GM21619 (cell line): Measurements from ENCODE around the gene SCAANT1.
A peak's percentile ranks its signal among the peaks of the same experiment; 100 is the strongest.

ENCODE experiments used
- ATAC-seq: cut with Tn5 transposase; IDR thresholded peaks from one replicate; pipeline ENCODE4 v1.9.1; 2021; ENCODE audit not compliant: unreplicated experiment

The SCAANT1 gene

DNA sequence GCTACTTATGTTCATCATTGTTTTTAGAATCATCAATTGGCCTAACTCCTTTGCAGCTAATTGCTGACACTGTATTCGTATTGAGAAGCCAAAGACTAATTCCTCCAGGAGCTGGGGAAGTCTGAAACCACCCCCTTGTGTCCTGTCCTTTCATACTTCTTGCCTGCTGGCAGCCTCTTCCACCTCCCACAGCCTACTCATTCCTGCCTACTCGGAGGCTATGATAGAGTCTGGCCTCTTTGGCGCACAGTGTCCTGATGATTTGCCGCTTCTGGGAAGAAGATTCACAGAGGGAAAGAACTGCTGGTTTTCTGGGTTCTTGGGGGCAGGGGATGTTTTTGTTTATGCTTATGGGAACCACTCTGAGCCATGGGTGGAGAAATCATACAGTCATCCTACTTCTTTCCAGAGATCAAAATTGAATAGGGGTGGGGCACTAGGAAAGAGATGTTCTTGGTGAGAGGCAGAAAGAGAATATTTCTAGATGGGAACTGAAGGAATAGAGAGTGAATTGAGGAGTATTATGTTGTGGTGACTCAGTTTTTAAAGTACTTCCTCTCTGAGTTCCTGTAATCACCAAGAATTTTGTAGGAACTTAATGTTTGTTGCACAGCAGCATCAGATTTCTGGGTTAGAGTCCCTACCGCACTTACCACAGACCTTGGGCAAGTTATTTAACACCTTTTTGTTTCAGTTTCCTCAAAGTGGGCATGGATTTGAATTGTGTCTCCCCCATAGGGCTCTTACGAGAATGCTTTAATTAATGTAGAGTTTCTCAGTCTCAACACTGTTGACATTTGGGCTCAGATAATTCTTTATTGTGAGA is 22.1 kb upstream of the SCAANT1 start:
- no peak for ATAC-seq

DNA sequence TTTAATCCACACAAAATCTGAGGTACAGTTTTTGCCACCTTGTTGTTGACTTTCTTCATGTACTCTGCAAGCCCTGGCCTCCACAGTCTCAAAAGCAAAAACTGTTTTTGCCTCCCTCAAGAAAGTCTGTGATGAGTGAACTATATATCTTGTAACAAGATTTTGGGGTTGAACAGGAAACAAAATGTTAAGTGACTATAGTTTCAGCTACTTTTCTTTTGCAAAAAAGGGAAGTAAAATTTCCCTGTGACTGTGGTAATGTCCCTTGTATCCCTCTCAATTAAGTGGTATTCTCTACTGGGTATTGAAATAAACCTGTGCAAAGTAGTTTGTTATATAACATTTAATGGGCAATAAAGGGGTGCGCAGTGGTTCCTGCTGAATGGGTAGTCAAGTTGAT is 21.3 kb upstream of the SCAANT1 start:
- ATAC-seq = peak; percentile 78

DNA sequence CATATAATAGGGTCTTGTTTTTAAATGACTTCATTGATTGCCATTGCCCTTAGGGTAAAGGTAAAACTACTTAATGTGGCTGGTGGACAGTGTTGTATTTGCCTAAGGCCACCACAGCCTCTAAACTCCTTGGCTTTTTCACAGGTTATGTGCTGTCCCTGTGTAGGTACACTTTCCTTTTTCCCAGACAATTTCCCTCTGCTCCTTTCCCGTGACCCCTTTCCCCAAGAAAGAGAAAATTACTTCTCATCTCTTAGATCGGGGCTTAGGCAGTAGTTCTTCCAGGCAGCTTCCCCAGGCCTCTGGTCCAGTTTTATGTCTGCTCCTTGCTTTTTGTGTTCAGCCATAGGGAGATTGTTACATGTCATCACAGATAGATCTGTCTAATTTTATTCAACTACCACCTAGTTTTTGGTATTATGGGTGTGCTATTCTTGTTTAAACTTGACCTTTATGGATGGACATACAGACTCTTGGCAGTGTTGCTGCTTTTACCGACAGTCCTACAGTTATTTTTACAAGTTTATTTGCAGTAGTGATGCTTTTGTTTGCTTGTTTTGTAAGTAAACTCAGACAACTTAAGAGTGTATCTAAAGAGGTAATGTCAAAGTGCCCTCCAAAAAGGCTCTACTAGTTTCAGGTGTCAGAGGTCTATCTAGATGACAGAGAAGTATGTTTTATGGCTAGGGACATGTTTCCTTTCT is 20.5 kb upstream of the SCAANT1 start:
- ATAC-seq = no peak

DNA sequence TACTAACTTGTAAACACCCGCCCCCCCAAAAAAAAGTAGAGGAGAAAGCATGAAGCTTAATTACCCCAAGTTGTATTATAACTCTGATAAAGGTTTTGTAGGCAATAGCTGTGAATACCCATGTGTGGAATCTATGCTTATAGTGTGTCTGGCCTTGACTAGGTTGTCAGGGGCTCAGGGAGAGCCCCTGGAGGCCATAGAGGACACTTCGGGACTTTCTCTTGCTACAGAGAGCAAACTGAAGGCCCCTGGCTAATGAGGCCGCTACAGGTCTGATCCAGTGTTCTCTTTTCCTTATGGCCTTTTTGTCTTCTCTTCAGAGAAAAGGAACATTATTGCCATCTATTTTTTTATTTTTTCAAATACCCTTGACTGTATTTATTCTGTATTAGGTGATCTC is 19.1 kb upstream of the SCAANT1 start:
- ATAC-seq = no peak

DNA sequence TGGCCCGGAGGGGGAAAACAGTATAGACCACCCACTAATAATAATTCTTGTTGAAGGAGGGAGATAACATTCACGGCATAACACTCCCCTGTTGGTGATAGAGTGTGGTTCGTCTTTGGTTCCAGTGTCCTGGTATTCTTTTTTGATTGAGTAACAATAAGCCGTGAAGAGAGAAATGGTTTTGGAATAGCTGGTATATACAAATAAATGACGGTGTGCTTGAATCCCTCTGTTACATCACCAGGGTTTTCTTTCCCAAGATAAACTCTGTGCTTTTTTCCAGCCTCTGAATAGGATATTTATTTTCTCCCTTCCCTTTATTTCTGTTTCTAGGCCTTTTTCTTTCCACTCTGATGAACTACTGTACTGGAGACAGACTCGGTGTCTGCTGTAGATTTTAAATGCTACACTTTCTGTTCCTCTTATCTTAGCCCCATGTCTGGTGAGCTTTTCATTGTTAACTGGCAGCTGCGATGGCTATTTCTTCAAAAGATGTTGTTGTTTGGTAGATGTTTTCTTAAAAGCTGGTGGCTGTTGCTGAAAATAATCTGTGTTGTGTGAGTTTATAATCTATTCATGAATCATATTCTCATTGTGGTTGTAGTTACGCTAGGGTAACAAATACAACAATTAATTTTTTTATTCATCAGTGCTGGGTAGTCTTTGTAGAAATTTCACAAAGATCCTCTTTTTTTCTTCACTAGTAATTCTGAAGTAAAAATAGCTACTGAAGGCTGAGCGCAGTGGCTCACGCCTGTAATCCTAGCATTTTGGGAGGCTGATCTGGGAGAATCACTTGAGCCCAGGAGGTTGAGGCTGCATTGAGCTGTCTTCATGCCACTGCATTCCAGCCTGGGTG is 15.5 kb upstream of the SCAANT1 start:
- peak; percentile 82 for ATAC-seq

DNA sequence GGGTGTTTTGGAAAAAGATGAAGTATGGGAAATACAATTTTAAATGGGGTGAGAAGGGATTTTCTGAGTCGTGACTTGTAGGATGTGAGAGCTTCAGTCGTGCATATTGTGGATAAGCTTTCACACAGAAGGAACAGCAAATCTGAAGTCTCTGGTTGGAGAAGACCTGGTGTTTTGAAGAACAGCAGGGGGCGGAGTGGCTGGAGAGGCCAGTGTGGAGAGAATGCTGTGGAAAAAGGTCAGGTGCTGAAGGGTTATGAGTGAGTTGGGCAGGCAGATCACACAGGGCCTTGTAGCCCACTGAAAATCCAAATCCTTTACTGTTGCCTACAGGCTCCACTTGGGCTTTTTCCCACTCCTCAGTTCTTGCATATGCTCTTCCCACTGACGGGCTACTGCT is 14.1 kb upstream of the SCAANT1 start:
- ATAC-seq = no peak

DNA sequence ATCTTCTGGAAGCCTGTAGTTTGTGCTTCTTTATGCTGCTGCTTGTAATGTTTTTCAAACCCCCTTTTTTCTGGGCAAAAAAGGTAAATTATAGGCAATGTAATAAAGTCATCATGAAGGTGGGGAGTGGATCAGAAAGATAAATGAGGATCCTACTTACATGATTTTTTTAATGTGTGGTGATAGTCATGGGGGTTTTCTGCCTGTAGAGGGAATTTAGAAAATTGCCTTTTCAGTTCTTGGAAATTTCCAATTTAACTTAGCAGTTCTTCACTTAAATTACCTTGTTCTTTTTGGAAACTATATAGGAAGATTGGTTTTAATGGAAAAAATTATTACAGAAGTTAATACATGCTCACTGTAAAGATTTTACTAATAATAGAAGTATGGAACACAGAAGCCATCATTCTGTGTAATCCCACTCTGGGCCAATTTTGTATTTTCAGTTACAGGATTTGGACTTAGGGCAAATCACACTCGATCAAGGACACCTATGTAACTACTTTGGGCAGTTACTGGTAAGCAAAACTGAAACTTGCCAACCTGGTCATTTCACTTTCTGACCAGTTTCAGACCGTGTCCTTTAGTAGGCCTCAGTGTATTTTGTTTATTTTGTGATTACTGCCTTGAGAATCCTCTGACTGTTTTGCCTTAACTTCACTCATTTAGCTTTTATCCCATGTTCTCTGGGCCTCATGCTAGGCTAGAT is 10.5 kb upstream of the SCAANT1 start:
- ATAC-seq = no peak

DNA sequence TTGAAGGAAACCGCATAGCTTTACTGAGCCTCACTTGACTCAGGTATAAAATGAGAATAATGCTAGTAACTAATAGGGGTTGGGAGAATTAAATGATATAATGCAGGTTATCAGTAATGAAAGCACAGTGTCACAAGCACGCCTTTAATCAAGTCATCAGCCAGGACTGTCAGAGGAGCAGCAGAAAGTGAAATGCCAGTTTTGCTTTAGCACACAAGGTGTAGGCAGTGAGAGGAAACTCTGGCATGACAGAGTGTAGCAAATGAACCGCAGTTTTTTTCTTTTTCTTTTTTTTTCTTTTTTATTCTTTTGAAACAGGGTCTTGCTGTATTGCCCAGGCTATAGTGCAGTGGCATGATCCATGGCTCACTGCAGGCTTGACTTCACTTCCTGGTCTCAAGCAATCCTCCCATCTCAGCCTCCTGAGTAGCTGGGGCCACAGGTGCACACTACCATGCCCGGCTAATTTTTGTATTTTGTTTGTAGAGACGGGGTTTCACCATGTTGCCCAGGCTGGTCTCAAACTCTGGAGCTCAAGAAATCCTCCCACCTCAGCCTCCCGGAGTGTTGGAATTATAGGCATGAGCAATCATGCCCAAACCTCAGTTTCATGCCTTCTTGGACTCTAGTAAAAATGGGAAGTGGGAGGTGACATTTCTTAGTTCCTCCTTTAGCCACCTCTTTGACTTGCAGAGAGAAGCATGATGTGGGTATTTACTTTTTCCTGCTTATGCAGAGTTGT is 9.7 kb upstream of the SCAANT1 start:
- ATAC-seq = peak; percentile 86

DNA sequence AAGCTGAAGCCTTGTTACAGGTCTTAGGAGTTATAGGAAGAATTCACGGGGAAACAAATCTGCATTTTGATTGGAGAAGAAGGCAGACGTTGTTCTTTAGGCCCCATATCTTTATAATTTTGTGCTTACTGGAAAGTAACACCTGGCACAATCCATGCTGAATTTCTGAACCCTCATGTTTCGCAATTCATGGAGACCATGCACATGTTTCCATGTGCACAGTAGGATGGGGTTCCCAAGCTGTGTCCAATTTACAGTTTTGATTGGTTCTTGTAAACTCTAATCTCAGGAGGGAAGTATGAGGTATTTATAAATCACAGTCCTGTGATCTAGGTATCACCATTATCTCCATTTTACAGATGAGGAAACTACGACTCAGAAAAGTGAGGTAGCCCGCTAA is 7.8 kb upstream of the SCAANT1 start:
- ATAC-seq = no peak

DNA sequence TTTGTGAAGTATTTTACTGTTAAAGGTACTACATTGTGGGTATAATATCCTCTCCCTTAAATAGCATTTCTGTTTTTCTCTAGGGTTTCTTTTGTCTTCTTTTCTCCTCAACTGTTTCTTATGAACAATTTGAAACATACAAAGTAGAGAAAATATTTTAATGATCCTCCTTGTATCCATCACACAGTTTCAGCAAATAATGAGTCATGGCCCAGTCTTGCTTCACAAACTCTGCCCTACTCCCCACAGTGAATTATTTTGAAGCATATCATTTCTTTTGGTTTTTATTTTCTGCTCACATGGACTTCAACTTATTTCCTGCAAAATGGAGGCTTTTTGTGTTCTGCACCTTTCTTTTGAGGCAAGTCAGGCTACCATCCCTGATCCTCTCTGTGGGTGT is 6.1 kb upstream of the SCAANT1 start:
- ATAC-seq = no peak

DNA sequence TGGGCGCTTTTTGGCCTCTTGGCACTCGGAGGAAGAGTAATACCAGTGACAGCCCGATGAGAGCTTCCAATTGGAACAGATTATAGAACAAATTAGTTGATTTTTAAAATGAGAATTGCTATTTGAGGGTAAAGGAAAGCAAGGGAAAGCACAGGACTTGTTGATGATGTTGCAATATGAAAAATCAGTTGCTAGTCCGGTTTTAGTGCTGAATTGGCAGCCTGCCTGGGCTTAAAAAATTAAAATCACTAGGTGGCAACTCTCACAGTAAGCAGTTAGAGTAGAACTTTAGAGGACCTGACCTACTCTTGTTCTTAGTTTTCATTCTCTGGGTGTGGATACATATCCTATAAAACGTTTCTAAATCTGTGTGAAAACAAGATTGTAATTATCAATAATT is 2.1 kb upstream of the SCAANT1 start:
- no peak for ATAC-seq

DNA sequence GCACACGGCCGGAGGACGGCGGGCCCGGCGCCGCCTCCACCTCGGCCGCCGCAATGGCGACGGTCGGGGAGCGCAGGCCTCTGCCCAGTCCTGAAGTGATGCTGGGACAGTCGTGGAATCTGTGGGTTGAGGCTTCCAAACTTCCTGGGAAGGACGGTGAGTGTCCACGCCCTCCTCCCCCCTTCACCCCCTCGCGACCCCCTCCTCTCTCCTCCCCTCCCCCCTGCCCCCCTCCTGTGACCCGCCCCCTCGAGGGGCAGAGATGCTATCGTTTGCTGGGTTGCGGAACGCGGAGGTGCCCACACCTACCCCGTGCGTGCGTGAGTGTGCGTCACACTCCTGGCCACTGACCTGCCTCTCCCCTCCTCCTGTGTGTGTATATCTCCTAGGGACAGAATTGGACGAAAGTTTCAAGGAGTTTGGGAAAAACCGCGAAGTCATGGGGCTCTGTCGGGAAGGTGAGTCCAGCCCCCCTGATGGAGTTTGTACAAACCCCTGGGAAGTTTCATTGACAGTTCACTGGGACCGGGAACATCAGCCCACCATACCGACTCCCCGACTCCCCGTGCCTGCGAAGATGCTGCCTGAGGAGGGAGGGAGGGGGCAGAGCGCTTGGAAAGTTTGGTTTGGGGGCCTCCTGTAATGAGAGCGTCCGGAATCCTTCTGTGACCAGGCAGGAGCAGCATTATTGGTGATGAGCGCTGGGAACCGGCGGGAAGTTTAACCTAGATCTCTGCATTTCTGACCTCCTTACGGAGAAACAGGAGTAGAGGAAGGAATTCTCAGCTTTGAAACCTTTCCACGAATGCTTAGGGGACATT is 795 bp upstream of the SCAANT1 start:
- peak; percentile 5 for ATAC-seq

DNA sequence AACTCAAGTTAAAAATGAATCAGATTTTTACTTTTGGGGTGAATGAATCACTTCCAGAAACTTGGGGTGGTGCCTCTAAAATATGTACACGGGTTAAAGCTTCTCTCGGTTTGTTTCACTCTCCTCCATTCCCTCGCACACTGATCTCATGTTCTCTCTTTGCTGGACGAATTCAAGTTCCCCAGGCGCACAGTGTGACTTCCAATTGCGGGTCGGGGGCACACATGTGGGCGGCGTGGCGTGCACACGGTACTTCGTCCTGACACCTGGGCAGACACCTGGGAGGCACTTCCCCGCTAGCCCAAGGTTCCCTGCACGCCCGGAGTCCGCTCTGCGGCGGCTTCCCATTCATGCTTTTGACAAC is 692 bp downstream of the SCAANT1 start:
- peak; percentile 11 for ATAC-seq

DNA sequence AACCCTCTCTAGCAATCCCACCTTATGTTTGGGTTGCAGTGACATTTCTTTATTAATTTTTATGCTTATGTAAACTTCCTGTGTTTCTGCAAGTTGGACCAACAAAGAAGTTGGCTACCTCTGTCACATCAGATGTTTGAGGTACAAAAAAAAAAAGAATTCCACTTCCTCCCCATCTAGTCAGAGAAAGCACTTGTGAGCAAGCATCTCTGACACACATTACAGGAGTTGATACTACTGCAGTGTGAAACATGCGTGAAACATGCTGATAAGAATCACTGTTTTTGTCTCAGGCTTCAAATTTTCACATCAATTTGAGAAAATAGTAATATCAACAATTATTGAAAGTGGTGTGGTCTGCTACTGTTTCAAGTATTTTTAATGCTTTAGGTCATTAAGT is 1.3 kb downstream of the SCAANT1 start:
- no peak for ATAC-seq

DNA sequence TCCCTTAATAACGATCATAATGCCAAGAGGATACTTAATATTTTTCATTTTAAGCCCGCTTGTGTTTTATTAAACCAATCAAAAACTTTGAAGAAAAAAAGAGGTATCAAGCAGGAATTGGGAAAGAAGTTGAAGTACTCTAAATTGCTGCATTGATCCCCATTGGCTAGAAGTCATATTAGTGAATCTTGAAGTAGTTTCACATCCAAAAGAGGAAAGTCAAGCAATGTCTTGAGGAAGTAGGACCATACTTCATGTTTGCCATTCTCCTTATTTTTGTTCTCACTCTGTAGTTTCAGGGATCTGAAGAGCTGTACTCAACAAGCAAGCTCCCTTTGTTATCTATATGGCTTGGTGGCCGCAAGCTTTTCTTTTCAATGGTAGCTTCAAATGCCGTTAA is 2.2 kb downstream of the SCAANT1 start:
- ATAC-seq = no peak

DNA sequence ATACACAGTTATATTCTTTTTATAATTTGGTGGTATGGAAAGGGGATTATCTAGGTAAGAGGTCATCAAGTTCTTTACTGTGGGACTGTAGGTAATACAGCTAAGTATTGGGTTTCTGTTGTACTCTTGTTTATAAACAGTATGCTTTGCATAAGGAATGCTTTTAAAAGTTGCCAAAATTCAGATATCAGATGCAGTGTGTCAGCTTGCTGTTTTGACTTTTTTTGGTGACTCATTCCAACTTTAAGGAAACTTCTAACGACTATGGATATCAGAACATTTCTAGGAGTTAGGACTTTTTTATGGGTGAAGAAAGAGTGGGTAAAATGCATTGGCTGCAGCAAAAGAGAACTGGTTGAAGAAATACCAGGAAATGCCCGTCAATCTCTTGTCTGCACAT is 2.8 kb downstream of the SCAANT1 start:
- ATAC-seq = no peak

DNA sequence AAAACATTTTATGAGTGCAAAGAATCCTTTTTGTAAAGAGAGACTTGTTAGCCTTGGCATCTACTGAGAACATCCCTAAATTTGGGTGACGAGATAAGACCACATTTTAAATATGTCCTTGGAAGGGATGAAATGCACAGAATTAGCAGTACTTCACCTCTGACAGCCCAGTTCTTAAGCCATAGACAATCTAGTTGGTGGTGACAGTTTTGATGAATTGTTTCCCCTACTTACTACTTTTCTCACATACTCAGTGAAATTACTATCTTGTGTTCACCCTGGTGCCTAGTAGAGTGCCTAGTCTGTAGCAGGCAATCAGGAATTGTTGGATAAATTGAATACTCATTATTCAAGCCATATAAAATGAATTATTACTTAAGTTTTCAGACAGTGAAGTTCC is 3.4 kb downstream of the SCAANT1 start:
- no peak for ATAC-seq

DNA sequence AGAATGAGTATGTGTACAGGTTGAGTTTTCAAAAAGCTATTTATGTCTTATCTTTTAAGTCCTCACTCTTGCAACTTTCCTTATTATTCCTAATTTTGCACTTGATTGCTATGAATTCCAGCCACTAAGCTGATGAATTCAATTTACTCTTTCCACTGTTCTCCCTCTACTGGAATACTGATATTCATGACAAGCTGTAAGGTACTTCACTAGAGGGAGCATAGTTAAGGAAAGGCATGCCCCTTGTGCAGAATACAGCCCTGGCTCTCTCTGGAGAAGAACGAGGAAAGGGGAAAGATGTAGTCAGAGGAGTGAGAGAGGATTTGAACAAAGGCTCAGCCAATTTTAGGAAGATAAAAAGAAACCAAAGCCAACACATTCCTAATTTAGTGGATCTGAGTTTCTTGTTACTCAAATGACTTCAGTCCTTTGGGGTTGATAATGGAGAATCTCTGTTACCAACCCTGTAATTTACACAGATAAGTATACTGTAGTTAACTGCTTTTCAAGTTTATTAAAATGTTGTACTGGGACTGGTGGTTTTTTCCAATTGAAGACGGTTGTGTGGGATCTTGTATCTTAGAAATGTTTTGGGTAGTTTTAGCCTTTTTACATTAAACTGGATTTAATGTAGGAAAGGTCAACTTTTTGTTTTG is 4.0 kb downstream of the SCAANT1 start:
- no peak for ATAC-seq
